Measurements from ENCODE around the gene PEX26. TPM values are rescaled to one million over a fixed set of nuclear protein-coding genes. Genes with fewer than 3 reads are reported as not detected.
"Not testable (repeated sequence)": the region's sequence is repeated elsewhere in the genome, so short reads cannot be mapped to it uniquely, and the experiment has no call there.

Gene PEX26
- total RNA-seq, 2 donors from 2014 or later: 43.1 to 45.7 TPM

- H3K4me1 Mint-ChIP-seq: peaks cover 6% of the 10 kb centered on the region
- no peak for DNase-seq
- no peak overlapping the region for H3K4me3 Mint-ChIP-seq
- Histone ChIP-seq H3K36me3 (ENCODE audit: control insufficient read depth, insufficient read depth, low read length) (no peaks in the 10 kb centered on the region), H3K9me3 (ENCODE audit: control insufficient read depth, low read length) (no peaks in the 10 kb centered on the region), H3K27me3 (ENCODE audit: control insufficient read depth, insufficient read depth, low read length, poor library complexity, severe bottlenecking) (peaks cover 5% of the 10 kb centered on the region), H3K4me3 (ENCODE audit: low read length) (no peak overlapping the region), H3K27ac (ENCODE audit: low read depth, low read length) (no peak overlapping the region), H3K9ac (ENCODE audit: extremely low read depth, low read length, poor library complexity, severe bottlenecking) (no peak overlapping the region), H3K4me1 (ENCODE audit: control insufficient read depth, insufficient read depth, low read length) (peaks cover 5% of the 10 kb centered on the region)
- no peak overlapping the region for H3K27ac Mint-ChIP-seq
- no peak for TF ChIP-seq CTCF (conservative IDR thresholded peaks at IDR 0.05)
- H3K9me3 Mint-ChIP-seq: no peaks in the 10 kb centered on the region
- H3K36me3 Mint-ChIP-seq (ENCODE audit: low read depth): no peaks in the 10 kb centered on the region
- peaks cover 13% of the 10 kb centered on the region for H3K27me3 Mint-ChIP-seq (ENCODE audit: insufficient read depth)
- whole genome bisulfite sequencing, 2 experiments (ENCODE audit: insufficient coverage in 1 of 2, insufficient read length in 1 of 2): 79% methylated on average over 1 of the region's 1 CpG; no CpG with 5 or more reads in 1 of the 2 experiments
These were observed 5.9 kb upstream of the PEX26 start for GRCh38 chr22:18071968-18072310.

- Histone ChIP-seq H3K9me3 (ENCODE audit: control insufficient read depth, low read length) (no peaks in the 10 kb centered on the region), H3K27ac (ENCODE audit: low read depth, low read length) (no peak overlapping the region), H3K4me3 (ENCODE audit: low read length) (no peak overlapping the region), H3K27me3 (ENCODE audit: control insufficient read depth, insufficient read depth, low read length, poor library complexity, severe bottlenecking) (peaks cover 4% of the 10 kb centered on the region), H3K4me1 (ENCODE audit: control insufficient read depth, insufficient read depth, low read length) (peaks cover 6% of the 10 kb centered on the region), H3K36me3 (ENCODE audit: control insufficient read depth, insufficient read depth, low read length) (no peaks in the 10 kb centered on the region), H3K9ac (ENCODE audit: extremely low read depth, low read length, poor library complexity, severe bottlenecking) (no peak overlapping the region)
- DNase-seq: no peak
- Mint-ChIP-seq H3K9me3 (no peaks in the 10 kb centered on the region), H3K4me3 (no peak overlapping the region), H3K4me1 (peaks cover 10% of the 10 kb centered on the region), H3K27ac (no peak overlapping the region), H3K27me3 (ENCODE audit: insufficient read depth) (peaks cover 6% of the 10 kb centered on the region), H3K36me3 (ENCODE audit: low read depth) (no peaks in the 10 kb centered on the region)
- 84% methylated on average over 2 of the region's 2 CpGs; no CpG with 5 or more reads in 1 of the 2 experiments for whole genome bisulfite sequencing, 2 experiments (ENCODE audit: insufficient coverage in 1 of 2, insufficient read length in 1 of 2)
- no peak for TF ChIP-seq CTCF (conservative IDR thresholded peaks at IDR 0.05)
These were observed 4.3 kb upstream of the PEX26 start for GRCh38 chr22:18073467-18073866.

- not testable (repeated sequence) for H3K9me3 Mint-ChIP-seq; H3K27me3 Mint-ChIP-seq (ENCODE audit: insufficient read depth); H3K27ac ChIP-seq (ENCODE audit: low read depth, low read length); H3K4me3 Mint-ChIP-seq; H3K4me3 ChIP-seq (ENCODE audit: low read length); H3K9ac ChIP-seq (ENCODE audit: extremely low read depth, low read length, poor library complexity, severe bottlenecking); H3K36me3 ChIP-seq (ENCODE audit: control insufficient read depth, insufficient read depth, low read length); DNase-seq; H3K9me3 ChIP-seq (ENCODE audit: control insufficient read depth, low read length); H3K4me1 ChIP-seq (ENCODE audit: control insufficient read depth, insufficient read depth, low read length); H3K27me3 ChIP-seq (ENCODE audit: control insufficient read depth, insufficient read depth, low read length, poor library complexity, severe bottlenecking); H3K36me3 Mint-ChIP-seq (ENCODE audit: low read depth); H3K27ac Mint-ChIP-seq
- peaks cover 12% of the 10 kb centered on the region for H3K4me1 Mint-ChIP-seq
- 84 to 88% methylated on average over 4 of the region's 4 CpGs for WGBS, 2 experiments (ENCODE audit: insufficient coverage in 1 of 2, insufficient read length in 1 of 2)
These were observed 3.9 kb upstream of the PEX26 start for GRCh38 chr22:18073927-18074326.

GRCh38 chr22:18075101-18075719 lies 2.6 kb upstream of the PEX26 start:
- Mint-ChIP-seq H3K27me3 (ENCODE audit: insufficient read depth) (peaks cover 6% of the 10 kb centered on the region), H3K27ac (no peak overlapping the region), H3K36me3 (ENCODE audit: low read depth) (peaks cover 9% of the 10 kb centered on the region), H3K4me3 (no peak overlapping the region), H3K9me3 (no peaks in the 10 kb centered on the region), H3K4me1 (peaks cover 12% of the 10 kb centered on the region)
- 87 to 100% methylated on average over 5 to 6 of the region's 6 CpGs for WGBS, 2 experiments (ENCODE audit: insufficient coverage in 1 of 2, insufficient read length in 1 of 2)
- no peak for TF ChIP-seq CTCF (conservative IDR thresholded peaks at IDR 0.05)
- Histone ChIP-seq H3K9me3 (ENCODE audit: control insufficient read depth, low read length) (no peaks in the 10 kb centered on the region), H3K27ac (ENCODE audit: low read depth, low read length) (no peak overlapping the region), H3K27me3 (ENCODE audit: control insufficient read depth, insufficient read depth, low read length, poor library complexity, severe bottlenecking) (peaks cover 4% of the 10 kb centered on the region), H3K36me3 (ENCODE audit: control insufficient read depth, insufficient read depth, low read length) (peaks cover 10% of the 10 kb centered on the region), H3K9ac (ENCODE audit: extremely low read depth, low read length, poor library complexity, severe bottlenecking) (no peak overlapping the region), H3K4me3 (ENCODE audit: low read length) (no peak overlapping the region), H3K4me1 (ENCODE audit: control insufficient read depth, insufficient read depth, low read length) (peaks cover 6% of the 10 kb centered on the region)
- no peak for DNase-seq

All from endodermal cell (in vitro differentiated cells).